Measurements from ENCODE around the gene CNPY1.
"Not testable (repeated sequence)": the region's sequence is repeated elsewhere in the genome, so short reads cannot be mapped to it uniquely, and the experiment has no call there.

CNPY1 gene

GRCh38 chr7:155546449-155546848, at the start of gene CNPY1:
Gene CNPY1 (minus strand): TSS chr7:155546559. CDS start chr7:155545929, 630 bp downstream.
- not testable (repeated sequence) for DNase-seq (ENCODE audit: low read depth in 2 of 2)

- DNase-seq (ENCODE audit: low read depth in 2 of 2), result no peak
Observed at GRCh38 chr7:155594961-155595366, 48.6 kb upstream of the CNPY1 start.

GRCh38 chr7:155594163-155594732, 47.9 kb upstream of the CNPY1 start:
- no peak for DNase-seq (ENCODE audit: low read depth in 2 of 2)

GRCh38 chr7:155593461-155594162, 47.3 kb upstream of the CNPY1 start:
- no peak for DNase-seq (ENCODE audit: low read depth in 2 of 2)

GRCh38 chr7:155591055-155591775, 44.9 kb upstream of the CNPY1 start:
- no peak for DNase-seq (ENCODE audit: low read depth in 2 of 2)

DNA sequence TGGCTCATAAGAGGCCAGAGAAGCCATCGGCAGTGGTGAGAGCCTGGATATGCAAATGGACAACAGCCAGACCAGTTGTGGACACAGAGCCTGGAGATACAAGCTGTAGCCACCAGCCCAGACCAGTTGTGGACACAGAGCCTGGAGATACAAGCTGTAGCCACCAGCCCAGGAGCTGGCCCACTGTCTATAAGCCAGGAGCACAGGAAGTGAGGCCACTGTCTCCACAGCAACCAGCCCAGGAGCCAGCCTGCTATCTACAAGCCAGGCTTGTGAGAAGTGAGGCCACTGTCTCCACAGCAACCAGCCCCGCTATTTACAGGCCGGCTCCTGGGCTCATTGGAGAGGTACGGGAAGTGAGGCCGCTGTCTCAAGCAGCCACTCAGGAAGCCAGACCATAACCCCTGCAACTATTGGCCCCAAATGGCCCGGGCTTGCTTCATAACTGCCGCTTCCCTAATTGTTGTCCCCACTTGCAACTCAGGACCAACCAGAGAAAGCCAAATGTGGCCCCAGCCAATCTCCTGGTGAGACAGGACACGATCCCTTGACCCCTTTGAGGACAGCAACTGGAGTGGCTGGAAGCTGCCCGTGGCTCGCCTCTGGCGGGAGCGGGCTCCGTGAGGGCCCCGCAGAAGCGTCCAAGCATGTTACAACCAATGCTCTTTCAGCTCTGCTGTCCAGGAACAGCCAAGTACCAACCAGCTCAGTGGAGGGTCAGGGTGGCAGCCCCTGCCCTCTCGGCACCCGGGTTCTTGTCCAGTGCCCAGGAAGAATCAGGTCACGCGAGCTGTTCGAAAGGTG, 44.1 kb upstream of the CNPY1 start:
- DNase-seq (ENCODE audit: low read depth in 2 of 2), result no peak

DNA sequence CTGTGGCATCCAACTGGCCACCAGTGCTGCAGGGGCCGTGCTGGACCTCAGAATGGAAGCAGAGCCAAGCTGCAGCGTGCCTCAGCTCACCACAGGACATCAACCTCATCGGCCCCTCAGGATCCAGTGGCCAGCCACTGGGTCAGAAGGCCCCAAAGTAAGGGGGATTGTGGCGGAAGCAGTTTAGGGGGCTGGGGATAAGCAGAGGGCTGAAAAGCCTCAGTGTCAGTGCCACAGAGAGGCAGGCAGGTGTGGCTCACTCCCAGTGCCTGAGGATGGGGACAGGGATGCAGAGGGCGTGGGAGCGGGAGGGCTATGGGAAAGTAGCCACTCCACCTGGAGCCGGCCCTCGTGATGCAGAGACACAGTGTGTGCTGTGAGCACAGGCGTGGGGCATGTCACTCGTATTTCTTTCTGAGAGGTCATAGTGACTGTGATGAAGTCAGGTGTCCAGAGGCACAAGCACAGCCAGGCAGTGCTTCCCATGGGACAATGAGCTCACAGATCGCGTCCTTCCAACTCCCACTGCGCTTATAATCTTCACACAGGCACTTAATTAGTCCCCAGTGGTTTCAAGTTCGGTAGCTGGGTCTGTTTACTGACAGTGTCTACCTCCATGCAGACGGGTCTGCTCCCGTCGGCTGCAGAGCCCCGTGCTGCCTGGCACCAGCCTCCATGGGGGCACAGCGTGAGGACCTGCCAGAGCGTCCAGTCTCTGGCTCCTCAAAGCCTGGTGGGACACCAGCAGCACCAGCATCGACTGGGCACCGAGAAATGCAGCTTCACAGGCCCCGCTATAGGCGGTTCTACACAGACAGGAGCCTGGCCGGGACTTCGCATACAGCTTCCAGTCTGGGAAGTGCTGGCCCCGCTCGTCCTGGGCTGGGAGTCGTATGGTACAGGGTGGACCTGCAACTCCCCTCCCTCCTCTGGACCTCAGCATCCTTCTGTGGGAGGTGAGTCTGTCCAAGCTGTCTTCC, 42.9 kb upstream of the CNPY1 start:
- no peak for DNase-seq (ENCODE audit: low read depth in 2 of 2)

- no peak for DNase-seq (ENCODE audit: low read depth in 2 of 2)
Observed at GRCh38 chr7:155588468-155588998, 42.2 kb upstream of the CNPY1 start.

- no peak for DNase-seq (ENCODE audit: low read depth in 2 of 2)
Observed at GRCh38 chr7:155587486-155587885, 41.1 kb upstream of the CNPY1 start.

- no peak for DNase-seq (ENCODE audit: low read depth in 2 of 2)
Observed at GRCh38 chr7:155586843-155587440, 40.6 kb upstream of the CNPY1 start.

DNA sequence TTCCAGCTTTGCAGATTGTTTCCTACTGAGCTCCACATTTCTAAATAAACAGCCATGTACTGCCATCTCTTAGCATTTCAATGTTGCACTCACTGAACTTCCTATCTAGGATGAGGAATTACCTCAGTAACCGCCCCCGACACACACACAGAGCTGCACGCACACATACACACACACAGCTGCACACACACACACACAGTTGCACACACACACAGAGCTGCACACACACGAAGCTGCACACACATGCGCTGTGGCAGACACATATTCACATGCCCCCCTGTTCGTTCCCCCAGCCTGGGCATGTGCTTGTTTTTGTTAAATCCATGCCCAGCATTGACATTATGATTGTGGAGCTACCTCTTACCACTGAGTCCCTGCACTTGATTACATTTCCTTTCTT, 39.6 kb upstream of the CNPY1 start:
- DNase-seq (ENCODE audit: low read depth in 2 of 2), result no peak

DNA sequence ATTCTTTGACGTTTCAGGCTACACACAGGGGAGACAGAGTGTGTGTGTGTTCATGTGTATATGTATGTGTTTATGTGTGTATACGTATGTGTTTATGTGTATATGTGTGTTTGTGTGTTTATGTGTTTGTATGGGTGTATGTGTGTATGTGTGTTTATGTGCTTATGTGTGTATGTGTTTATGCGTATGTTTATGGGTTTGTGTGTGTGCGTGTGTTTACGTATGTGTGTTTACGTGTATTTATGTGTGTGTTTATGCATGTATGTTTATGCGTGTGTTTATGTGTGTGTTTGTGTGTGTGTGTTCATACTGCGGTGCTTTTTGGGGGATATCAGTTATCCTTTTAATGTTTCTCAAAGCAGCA, 39.2 kb upstream of the CNPY1 start:
- DNase-seq (ENCODE audit: low read depth in 2 of 2), result no peak

DNA sequence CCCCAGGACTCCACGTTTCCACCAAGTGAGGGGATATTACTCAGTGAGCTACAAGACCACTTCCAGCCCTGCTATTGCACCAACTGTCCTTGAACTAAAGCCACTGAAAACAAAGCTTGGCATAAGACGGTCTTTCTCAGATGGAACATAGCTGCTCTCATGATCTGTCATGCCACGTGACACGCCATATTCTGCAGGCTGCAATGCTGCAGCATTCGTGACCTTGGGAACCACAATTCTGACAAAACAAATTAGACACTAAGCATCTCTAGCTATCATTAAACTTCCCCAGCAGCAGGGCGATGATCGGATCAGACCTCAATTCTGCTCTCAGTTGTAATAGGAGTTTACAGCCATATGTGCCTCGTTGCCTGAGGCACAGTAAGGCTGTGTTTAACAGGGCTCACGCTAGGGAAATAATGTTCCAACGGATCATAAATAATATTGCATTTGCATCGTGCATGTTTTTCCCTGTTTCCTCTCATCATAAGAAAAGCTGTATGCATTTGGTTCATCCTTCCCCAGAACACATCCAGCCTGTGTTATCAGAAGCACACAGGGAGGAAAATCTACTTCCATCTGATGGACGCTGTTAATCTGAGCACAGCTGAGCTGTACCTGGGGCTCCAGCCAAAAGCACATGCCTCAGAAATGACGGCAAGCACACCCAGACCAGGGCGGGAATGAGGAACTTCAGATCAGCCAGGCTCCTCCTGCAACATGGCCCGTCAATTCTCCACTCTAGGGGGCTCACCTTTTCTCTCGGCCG, 38.6 kb upstream of the CNPY1 start:
- DNase-seq (ENCODE audit: low read depth in 2 of 2), result no peak

- DNase-seq (ENCODE audit: low read depth in 2 of 2), result no peak
Observed at GRCh38 chr7:155584261-155584660, 37.9 kb upstream of the CNPY1 start.

DNA sequence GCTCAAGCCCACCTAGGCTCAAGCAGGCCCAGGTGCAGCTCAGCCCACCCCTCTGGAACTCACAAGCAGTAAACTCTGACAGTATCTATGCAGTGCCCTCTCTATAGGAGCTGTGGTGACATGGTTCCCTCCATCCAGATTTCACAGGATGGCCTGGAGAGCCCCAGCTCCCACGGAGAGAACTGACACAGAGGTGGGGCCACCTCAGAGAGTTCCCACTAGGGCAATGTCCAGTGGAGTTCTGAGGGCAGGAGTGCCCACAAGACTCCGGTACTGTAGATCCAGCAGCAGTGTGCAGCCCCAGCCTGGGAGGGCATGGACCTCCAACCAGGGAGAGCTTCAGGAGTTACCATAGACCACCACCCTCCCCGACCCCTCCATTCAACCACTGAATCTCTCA, 37.3 kb upstream of the CNPY1 start:
- no peak for DNase-seq (ENCODE audit: low read depth in 2 of 2)

DNA sequence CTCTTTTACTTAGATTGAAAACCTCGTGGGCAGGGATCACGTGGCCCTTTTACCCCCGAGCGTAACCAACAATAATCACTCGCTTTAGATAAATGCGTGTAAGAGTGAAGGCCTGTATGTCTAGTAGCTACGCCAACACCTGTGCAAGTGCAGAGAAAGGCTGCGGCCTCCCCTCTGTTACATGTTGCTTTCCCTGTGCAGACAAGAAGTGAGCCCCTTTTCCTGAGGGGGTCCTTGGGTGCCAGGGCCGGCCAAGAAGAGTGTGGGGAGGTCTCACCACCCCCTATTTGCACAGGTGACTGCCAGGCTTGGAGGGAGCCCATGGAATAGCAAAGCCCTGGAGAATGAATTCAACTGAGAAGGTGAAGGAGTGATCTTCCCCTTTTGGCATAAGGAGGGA, 35.6 kb upstream of the CNPY1 start:
- DNase-seq (ENCODE audit: low read depth in 2 of 2), result no peak

DNA sequence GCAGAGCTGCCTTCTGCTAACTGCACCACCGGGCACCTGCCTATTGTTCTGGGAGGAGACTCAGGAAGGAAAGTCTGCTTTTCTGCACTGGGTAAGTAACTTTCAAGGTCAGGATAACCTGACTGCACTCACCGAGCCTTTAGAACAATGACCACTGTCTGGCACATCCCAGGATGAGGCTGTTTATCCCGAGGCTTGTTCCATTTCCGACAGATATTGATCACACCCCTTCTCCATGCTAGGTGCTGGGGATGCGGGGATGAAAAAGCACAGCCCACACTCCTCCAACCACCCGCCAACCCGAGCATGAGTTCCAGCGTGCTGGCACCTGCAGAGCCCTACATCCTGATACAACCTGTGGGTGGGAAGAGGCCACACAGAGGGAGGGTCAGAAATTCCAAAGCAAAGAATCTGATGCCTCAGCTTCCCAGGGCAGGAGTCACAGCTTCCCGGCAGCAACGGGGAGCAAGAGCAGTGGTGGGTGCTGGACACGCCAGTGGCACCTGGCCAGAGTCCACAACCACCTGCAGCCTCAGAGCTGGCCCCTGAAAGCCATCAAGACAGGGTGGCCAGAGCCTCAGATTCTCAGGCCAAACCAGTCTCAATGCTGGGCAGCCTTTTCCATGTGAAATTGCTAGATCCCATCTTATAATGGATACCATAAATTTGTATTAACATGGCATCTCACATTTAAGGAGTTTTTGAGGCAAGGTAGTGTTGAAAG, 34.9 kb upstream of the CNPY1 start:
- no peak for DNase-seq (ENCODE audit: low read depth in 2 of 2)

DNA sequence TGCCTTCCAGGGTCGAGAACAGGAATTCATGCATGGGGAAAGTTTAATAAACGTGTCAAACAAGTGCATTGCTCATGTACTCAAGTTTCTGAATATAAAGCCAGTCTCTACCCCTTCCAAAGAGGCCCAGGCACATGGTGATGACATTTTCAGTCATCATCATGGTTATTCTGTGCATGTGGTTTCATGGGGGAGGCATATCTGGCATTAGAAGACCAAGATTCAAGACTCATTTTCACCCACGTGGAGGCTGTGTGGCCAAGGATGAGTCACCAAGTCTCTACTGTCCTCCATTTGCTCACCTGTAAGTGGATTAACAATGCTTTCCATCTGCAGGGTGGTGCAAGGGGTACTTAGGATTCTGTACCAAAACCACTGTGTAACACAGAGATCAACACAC, 34.0 kb upstream of the CNPY1 start:
- DNase-seq (ENCODE audit: low read depth in 2 of 2), result peak; percentile 35 to 60

DNA sequence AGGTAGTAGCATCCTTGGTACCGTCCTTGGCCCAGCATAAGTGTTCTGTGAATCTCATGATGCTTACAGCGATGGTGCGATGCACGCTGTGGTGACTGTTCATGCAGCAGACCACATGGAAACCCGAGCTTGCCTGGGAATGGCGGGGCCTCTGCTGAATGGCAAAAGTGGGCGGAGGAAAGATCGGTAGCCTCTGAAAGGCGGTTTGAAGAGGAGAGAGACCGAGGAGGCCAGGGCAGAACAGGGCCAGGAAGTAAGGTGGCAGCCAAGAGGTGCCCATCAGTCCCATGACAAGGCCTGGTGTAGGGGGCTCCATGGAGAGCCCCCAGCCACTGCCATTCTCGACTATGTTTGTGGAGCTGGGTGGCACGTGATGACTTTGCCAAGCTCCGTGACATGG, 33.2 kb upstream of the CNPY1 start:
- no peak for DNase-seq (ENCODE audit: low read depth in 2 of 2)

Measured in stimulated activated CD4-positive, alpha-beta T cell treated with anti-CD3 and anti-CD28 coated beads, Interleukin-15, amount 100 ng/mL, for 48 hours (primary cell).